PC-9 (cell line): ENCODE measurements around the gene BCL11A.

Experiments used
- EZH2 ChIP-seq: fragments of 200-600 bp; sonication (generic); IDR thresholded peaks from 2 replicates; pipeline ENCODE4 v1.8.0; 2017; ENCODE audit warnings: antibody characterized with exemption, low read depth
- TF ChIP-seq, protein P1 (sequence below): fragments of 200-600 bp; sonication (generic); conservative IDR thresholded peaks from 2 replicates; pipeline ENCODE4 v1.6.1; 2017; ENCODE audit warnings: mixed run types, antibody characterized with exemption, mild to moderate bottlenecking, moderate library complexity

DNA sequence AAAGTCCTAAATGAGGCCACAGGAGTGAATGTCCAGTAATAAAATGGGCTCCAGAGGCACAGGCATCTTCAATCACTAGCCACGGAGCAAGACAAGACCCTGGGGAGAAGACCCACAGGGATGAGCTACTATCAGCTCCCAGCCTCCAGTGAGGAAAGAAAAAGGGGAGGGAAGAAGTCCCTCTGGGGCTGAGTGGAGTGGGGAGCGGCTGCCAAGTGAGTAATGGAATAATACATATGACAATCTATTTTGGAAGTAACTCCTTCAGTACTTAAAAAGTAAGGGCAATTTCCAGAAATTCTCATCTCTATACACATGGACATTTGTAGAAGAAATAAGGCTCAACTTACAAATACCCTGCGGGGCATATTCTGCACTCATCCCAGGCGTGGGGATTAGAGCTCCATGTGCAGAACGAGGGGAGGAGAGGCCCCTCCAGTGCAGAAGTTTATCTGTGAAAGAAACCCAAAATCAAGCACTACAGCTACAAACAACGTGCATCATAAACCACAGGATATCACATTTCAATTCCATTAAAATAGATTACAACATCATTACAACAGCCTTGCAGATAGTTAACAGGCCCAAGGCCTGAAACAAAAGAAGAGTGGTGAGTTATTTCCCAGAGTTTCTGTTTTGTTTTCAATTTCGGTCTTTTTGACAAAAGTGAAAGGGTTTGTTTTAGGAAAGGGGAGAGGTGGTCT lies 84.9 kb downstream of the BCL11A start:
- TF ChIP-seq, protein P1, sequence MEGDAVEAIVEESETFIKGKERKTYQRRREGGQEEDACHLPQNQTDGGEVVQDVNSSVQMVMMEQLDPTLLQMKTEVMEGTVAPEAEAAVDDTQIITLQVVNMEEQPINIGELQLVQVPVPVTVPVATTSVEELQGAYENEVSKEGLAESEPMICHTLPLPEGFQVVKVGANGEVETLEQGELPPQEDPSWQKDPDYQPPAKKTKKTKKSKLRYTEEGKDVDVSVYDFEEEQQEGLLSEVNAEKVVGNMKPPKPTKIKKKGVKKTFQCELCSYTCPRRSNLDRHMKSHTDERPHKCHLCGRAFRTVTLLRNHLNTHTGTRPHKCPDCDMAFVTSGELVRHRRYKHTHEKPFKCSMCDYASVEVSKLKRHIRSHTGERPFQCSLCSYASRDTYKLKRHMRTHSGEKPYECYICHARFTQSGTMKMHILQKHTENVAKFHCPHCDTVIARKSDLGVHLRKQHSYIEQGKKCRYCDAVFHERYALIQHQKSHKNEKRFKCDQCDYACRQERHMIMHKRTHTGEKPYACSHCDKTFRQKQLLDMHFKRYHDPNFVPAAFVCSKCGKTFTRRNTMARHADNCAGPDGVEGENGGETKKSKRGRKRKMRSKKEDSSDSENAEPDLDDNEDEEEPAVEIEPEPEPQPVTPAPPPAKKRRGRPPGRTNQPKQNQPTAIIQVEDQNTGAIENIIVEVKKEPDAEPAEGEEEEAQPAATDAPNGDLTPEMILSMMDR: no peak
- TF ChIP-seq EZH2: no peak
